Osteoblast (primary cell): Measurements from ENCODE around the gene ADAM22. TPM values are rescaled to one million over a fixed set of nuclear protein-coding genes. Genes with fewer than 3 reads are reported as not detected.

Experiments used
- DNase-seq: peaks from one replicate; pipeline ENCODE4 v3.0.0; 2011; ENCODE audit warnings: low spot score, mixed read lengths; ENCODE audit not compliant: insufficient read length; ENCODE audit errors: missing footprints
- H2AFZ ChIP-seq: 2 replicates; pipeline ENCODE4 v1.6.0; 2011; ENCODE audit warnings: mild to moderate bottlenecking, low read length
- H3K27ac ChIP-seq: 2 replicates; pipeline ENCODE4 v1.5.1; 2011; ENCODE audit warnings: mild to moderate bottlenecking, low read depth, low read length, moderate library complexity
- H3K27me3 ChIP-seq: 2 replicates; pipeline ENCODE4 v1.6.0; 2012; ENCODE audit warnings: mild to moderate bottlenecking, control low read depth, inconsistent platforms, low read length, moderate library complexity; ENCODE audit not compliant: insufficient read depth
- H3K36me3 ChIP-seq: 2 replicates; pipeline ENCODE4 v1.5.1; 2011; ENCODE audit warnings: mild to moderate bottlenecking, low read length, control low read depth, moderate library complexity; ENCODE audit not compliant: insufficient read depth
- H3K4me1 ChIP-seq: 2 replicates; pipeline ENCODE4 v1.5.1; 2011; ENCODE audit warnings: mild to moderate bottlenecking, low read length, control low read depth, moderate library complexity; ENCODE audit not compliant: insufficient read depth
- H3K4me2 ChIP-seq: 2 replicates; pipeline ENCODE4 v1.6.0; 2011; ENCODE audit warnings: mild to moderate bottlenecking, low read length; ENCODE audit not compliant: insufficient read depth
- H3K4me3 ChIP-seq: fragments of 200-600 bp; sonication (generic); 3 replicates; pipeline ENCODE4 v1.5.1; 2012; ENCODE audit warnings: mild to moderate bottlenecking, low read length, inconsistent platforms; ENCODE audit not compliant: insufficient read depth
- H3K79me2 ChIP-seq: 2 replicates; pipeline ENCODE4 v1.6.0; 2012; ENCODE audit warnings: mild to moderate bottlenecking, low read length, control low read depth, inconsistent platforms; ENCODE audit not compliant: insufficient read depth
- H3K9me3 ChIP-seq: 2 replicates; pipeline ENCODE4 v1.5.1; 2011; ENCODE audit warnings: low read depth, low read length, control low read depth
- H4K20me1 ChIP-seq: 2 replicates; pipeline ENCODE4 v1.6.0; 2012; ENCODE audit warnings: mild to moderate bottlenecking, low read length, control low read depth; ENCODE audit not compliant: insufficient read depth
- total RNA-seq: library from RNA; depleted of rRNA; stranded (reverse); fragments of >200 nt; gene quantifications from 2 replicates; pipeline ENCODE4 v1.2.3, GENCODE V29; 2012
- TF ChIP-seq, protein P1 (sequence below): IDR thresholded peaks from 2 replicates; pipeline ENCODE4 v1.5.1; 2011; ENCODE audit warnings: mild to moderate bottlenecking, low read depth, low read length, moderate library complexity; ENCODE audit errors: extremely low read depth

The ADAM22 gene
- total RNA-seq, 1 donor: 0.36 TPM

- TF ChIP-seq, protein P1, sequence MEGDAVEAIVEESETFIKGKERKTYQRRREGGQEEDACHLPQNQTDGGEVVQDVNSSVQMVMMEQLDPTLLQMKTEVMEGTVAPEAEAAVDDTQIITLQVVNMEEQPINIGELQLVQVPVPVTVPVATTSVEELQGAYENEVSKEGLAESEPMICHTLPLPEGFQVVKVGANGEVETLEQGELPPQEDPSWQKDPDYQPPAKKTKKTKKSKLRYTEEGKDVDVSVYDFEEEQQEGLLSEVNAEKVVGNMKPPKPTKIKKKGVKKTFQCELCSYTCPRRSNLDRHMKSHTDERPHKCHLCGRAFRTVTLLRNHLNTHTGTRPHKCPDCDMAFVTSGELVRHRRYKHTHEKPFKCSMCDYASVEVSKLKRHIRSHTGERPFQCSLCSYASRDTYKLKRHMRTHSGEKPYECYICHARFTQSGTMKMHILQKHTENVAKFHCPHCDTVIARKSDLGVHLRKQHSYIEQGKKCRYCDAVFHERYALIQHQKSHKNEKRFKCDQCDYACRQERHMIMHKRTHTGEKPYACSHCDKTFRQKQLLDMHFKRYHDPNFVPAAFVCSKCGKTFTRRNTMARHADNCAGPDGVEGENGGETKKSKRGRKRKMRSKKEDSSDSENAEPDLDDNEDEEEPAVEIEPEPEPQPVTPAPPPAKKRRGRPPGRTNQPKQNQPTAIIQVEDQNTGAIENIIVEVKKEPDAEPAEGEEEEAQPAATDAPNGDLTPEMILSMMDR: no peak
- Histone ChIP-seq H2AFZ (no peak overlapping the region), H3K9me3 (no peaks in the 10 kb centered on the region), H3K36me3 (no peaks in the 10 kb centered on the region), H4K20me1 (no peaks in the 10 kb centered on the region), H3K4me1 (no peaks in the 10 kb centered on the region), H3K79me2 (no peaks in the 10 kb centered on the region), H3K27me3 (no peaks in the 10 kb centered on the region), H3K4me2 (no peak overlapping the region), H3K27ac (no peak overlapping the region), H3K4me3 (no peak overlapping the region)
- no peak for DNase-seq
Observed at GRCh38 chr7:88037050-88037449, 103.0 kb downstream of the ADAM22 start.

DNA sequence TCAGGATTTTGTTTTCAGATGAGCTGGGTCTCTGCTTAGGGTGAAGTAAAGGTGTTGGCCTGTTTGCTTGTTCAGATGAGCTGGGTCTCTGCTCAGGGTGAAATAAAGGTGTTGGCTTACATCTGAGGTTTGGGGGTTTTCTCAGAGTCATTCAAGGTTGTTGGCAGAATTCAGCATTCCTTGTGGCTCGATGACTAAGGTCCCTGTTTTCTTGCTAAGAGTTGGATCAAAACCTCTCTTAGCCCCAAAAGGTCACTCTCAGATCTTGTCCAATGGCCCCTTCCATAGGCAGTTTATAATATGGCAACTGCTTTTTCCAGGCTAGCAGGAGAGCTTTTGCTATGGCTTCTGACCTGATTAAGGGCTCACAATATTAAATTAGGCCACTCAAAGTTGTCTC lies 106.6 kb downstream of the ADAM22 start:
- TF ChIP-seq, protein P1: no peak
- H3K4me1 ChIP-seq: no peaks in the 10 kb centered on the region
- DNase-seq: peak; percentile 15
- no peaks in the 10 kb centered on the region for H4K20me1 ChIP-seq
- no peaks in the 10 kb centered on the region for H3K79me2 ChIP-seq
- no peaks in the 10 kb centered on the region for H3K27me3 ChIP-seq
- H3K36me3 ChIP-seq: no peaks in the 10 kb centered on the region
- H3K4me3 ChIP-seq: no peak overlapping the region
- no peak overlapping the region for H3K27ac ChIP-seq
- no peaks in the 10 kb centered on the region for H3K9me3 ChIP-seq
- H2AFZ ChIP-seq: no peak overlapping the region
- H3K4me2 ChIP-seq: no peak overlapping the region

DNA sequence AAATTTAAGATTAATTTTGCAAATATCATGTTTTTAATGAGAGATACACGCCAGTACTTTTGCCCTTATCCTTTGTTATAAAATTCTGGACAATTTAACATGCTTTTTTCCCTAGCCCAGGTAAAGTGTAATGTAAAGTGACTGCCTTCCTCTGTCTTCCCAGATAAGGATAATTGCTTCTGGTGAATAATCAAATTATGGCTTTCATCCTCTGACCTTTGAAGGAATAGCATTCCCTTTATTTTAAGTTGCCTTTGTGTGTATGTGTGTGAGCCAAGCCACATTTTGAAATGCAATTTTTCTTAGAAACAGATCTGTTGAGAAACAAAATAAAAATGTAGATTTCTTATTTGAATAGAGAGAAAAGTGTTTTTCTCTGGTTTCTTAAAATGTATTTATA lies 107.5 kb downstream of the ADAM22 start:
- H3K4me1 ChIP-seq: no peaks in the 10 kb centered on the region
- H3K79me2 ChIP-seq: no peaks in the 10 kb centered on the region
- TF ChIP-seq, protein P1: no peak
- no peak overlapping the region for H2AFZ ChIP-seq
- no peak overlapping the region for H3K4me2 ChIP-seq
- DNase-seq: no peak
- H3K27me3 ChIP-seq: no peaks in the 10 kb centered on the region
- no peaks in the 10 kb centered on the region for H3K9me3 ChIP-seq
- H3K4me3 ChIP-seq: no peak overlapping the region
- H3K36me3 ChIP-seq: no peaks in the 10 kb centered on the region
- H3K27ac ChIP-seq: no peak overlapping the region
- no peaks in the 10 kb centered on the region for H4K20me1 ChIP-seq

DNA sequence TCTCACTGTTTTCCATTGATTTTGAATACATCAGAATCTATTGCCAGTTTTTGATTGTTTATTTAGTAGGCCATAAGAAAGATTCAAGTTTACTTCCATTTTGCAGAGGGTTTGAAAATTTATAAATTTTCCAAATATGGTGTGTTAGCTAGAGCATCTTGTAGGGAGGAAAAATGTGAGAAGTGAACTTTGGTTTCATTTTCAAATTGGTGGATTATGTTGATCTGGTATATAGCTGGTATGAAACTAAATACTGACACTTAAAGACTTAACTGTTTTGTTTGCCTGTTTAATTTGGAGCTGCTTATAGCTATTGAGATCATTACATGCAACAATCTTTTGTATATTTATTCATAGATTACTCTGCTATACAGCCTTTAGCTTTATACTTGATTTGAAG lies 108.1 kb downstream of the ADAM22 start:
- no peaks in the 10 kb centered on the region for H3K27me3 ChIP-seq
- H3K9me3 ChIP-seq: no peaks in the 10 kb centered on the region
- H3K27ac ChIP-seq: no peak overlapping the region
- H2AFZ ChIP-seq: no peak overlapping the region
- no peaks in the 10 kb centered on the region for H3K79me2 ChIP-seq
- no peak overlapping the region for H3K4me2 ChIP-seq
- TF ChIP-seq, protein P1: no peak
- H4K20me1 ChIP-seq: no peaks in the 10 kb centered on the region
- no peak overlapping the region for H3K4me3 ChIP-seq
- no peaks in the 10 kb centered on the region for H3K36me3 ChIP-seq
- no peak for DNase-seq
- no peaks in the 10 kb centered on the region for H3K4me1 ChIP-seq
